Measurements from ENCODE around the gene TLE2. TPM values are rescaled to one million over a fixed set of nuclear protein-coding genes. Genes with fewer than 3 reads are reported as not detected.

The TLE2 gene
- total RNA-seq, 2 donors from 2014 or later, result 46.7 to 154 TPM

DNA sequence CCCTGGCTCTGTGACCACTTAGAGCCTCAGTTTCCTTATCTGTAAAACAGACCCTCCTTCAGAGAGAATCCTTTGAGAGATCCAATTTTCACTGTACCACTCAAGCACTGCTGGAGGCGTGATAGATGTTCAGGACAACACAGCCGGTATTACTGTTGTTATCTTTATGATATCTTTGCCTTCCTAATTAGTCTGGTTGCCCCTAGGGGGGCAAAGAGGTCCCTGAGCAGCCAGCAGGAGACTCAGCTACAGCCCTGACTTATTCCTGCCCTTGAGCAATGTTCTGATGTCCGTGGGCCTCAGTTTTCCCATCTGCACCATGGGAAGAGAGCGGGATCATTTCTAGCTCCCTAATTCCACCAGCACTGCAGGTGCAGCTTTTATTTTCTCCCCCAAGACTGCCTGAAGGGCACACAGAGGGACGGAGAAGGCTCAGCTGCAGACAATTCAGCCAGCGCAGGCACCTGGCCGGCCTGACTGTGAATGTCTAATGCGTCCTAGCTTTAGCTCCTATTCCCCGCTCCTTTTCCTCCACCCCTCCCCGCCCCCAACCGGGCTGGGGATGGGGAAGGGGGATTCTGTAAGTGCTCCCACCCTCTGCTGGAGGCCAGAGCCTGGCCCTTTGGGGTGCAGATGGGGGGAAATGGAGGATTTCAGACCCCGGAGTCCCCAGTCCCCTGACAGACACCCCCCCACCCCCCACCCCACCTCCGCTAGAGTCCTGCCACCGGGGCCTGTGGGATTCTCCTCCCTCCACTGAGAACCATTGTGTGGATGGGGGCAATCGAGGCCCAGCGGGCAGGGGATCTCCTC is 17.0 kb upstream of the TLE2 start:
- Histone ChIP-seq H3K4me1 (ENCODE audit: control insufficient read depth in 1 of 2, low read depth in 2 of 2) (peaks cover 4 to 12% of the 10 kb centered on the region in 2 donors), H3K27me3 (replicated peaks; ENCODE audit: insufficient read depth) (no peaks in the 10 kb centered on the region), H3K9me3 (no peaks in the 10 kb centered on the region), H3K4me3 (no peak overlapping the region), H3K27ac (no peak overlapping the region), H3K36me3 (no peaks in the 10 kb centered on the region)
- ATAC-seq (ENCODE audit: insufficient number of reproducible peaks, low FRiP score, low read depth) (no peak), DNase-seq (ENCODE audit: low spot score) (no peak)
- TF ChIP-seq, protein P1, sequence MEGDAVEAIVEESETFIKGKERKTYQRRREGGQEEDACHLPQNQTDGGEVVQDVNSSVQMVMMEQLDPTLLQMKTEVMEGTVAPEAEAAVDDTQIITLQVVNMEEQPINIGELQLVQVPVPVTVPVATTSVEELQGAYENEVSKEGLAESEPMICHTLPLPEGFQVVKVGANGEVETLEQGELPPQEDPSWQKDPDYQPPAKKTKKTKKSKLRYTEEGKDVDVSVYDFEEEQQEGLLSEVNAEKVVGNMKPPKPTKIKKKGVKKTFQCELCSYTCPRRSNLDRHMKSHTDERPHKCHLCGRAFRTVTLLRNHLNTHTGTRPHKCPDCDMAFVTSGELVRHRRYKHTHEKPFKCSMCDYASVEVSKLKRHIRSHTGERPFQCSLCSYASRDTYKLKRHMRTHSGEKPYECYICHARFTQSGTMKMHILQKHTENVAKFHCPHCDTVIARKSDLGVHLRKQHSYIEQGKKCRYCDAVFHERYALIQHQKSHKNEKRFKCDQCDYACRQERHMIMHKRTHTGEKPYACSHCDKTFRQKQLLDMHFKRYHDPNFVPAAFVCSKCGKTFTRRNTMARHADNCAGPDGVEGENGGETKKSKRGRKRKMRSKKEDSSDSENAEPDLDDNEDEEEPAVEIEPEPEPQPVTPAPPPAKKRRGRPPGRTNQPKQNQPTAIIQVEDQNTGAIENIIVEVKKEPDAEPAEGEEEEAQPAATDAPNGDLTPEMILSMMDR (IDR thresholded peaks at IDR 0.05), result no peak

DNA sequence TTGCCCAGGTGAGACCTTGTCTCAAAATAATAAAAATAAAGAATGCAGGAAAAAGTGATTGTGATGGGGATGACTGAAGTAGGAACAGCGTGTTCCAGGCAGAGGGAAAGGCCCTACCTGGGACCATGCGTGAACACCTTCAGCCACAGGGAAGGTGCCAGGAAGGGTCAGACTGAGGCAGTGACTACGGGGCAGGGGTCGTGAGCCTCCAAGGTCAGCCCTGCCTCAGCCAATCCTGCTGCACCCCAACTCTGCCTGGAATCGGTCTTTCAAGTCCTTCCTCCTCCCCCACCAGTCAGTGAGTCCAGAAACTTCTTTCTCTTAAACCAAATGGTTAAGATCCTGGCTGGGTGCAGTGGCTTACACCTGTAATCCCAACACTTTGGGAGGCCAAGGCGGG is 16.1 kb upstream of the TLE2 start:
- Histone ChIP-seq H3K27ac (no peak overlapping the region), H3K36me3 (no peaks in the 10 kb centered on the region), H3K27me3 (replicated peaks; ENCODE audit: insufficient read depth) (no peaks in the 10 kb centered on the region), H3K4me3 (no peak overlapping the region), H3K9me3 (no peaks in the 10 kb centered on the region), H3K4me1 (ENCODE audit: control insufficient read depth in 1 of 2, low read depth in 2 of 2) (peaks cover 4 to 12% of the 10 kb centered on the region in 2 donors)
- TF ChIP-seq, protein P1 (IDR thresholded peaks at IDR 0.05), result no peak
- DNase-seq (ENCODE audit: low spot score) (no peak), ATAC-seq (ENCODE audit: insufficient number of reproducible peaks, low FRiP score, low read depth) (no peak)

DNA sequence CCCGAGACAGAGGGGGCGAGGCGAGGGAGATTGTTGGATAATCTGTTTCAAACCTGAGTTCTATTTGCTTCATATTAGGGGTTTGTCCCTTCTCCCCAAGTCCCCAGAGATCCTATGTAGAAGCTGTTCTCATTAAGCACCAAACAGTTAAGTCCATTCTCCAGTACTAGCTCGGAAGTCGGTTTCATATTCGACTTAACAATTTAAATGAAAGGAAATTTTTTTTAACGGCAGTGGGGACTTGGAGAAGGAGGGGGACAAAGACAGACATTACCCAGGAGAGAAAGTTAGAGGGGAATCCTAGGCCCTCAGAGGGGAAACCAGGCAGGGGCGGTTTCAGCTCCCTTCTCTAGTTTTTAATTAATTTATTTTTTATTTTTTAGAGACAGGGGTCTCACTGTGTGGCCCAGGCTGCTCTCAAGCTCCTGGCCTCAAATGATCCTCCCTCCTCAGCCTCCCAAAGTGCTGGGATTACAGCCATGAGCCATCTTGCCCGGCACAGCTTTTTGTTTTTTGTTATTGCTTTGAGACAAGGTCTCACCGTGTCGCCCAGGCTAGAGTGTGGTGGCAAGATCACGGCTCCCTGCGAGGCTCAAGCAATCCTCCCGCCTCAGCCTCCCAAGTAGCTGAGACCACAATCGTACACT is 13.7 kb upstream of the TLE2 start:
- H3K36me3 ChIP-seq, result no peaks in the 10 kb centered on the region
- TF ChIP-seq, protein P1 (IDR thresholded peaks at IDR 0.05), result no peak
- H3K4me1 ChIP-seq (ENCODE audit: control insufficient read depth in 1 of 2, low read depth in 2 of 2), result peaks cover 0 to 6% of the 10 kb centered on the region in 2 donors
- no peak for ATAC-seq (ENCODE audit: insufficient number of reproducible peaks, low FRiP score, low read depth)
- no peak overlapping the region for H3K4me3 ChIP-seq
- no peaks in the 10 kb centered on the region for H3K27me3 ChIP-seq (replicated peaks; ENCODE audit: insufficient read depth)
- H3K9me3 ChIP-seq, result no peaks in the 10 kb centered on the region
- no peak for DNase-seq (ENCODE audit: low spot score)
- H3K27ac ChIP-seq, result no peak overlapping the region

DNA sequence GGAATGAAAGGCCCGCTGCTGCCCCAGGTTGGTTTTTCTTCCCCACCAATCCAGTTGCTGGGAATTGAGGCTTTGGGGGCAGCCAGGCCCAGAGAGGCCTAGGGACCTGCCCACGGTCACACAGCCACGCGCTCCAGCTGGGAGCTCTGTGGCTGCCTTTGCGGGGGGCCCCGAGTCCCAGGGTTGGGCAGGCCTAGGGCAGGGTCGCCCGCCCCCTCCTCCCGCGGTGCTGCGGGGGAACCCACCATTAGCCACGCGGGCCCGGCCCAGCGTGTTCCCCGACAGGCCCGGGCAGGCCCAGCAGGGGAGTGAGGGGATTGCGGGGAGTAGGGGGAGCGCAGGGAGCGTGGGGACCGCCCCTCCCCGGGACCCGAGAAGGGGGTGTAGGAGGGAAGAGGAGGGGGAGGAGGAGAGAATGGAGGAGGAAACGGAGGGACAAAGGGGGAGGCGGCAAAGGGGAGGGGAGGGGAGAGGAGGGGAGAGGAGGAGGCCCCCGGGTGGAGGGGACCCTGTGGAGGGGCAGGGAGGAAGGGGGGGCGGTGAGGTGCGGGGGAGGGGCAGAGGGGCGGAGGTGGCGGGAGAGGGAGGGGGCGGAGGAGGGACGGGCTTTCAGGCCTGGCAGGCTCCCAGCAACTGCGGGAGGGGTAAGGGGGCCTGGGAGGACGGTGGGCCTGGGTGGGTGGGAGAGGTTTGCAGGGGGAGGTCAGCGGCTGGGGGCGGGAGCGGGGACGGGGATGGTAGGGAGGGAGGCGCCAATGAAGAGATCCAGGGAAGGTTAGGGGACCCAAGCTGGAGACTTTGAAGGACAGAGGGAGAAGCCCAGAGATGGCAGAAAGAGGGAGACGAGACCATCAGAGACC is 12.9 kb upstream of the TLE2 start:
- Histone ChIP-seq H3K9me3 (no peaks in the 10 kb centered on the region), H3K4me3 (no peak overlapping the region), H3K27me3 (replicated peaks; ENCODE audit: insufficient read depth) (no peaks in the 10 kb centered on the region), H3K36me3 (no peaks in the 10 kb centered on the region), H3K4me1 (ENCODE audit: control insufficient read depth in 1 of 2, low read depth in 2 of 2) (no peaks in the 10 kb centered on the region), H3K27ac (no peak overlapping the region)
- TF ChIP-seq, protein P1 (IDR thresholded peaks at IDR 0.05), result no peak
- ATAC-seq (ENCODE audit: insufficient number of reproducible peaks, low FRiP score, low read depth) (no peak), DNase-seq (ENCODE audit: low spot score) (no peak)

DNA sequence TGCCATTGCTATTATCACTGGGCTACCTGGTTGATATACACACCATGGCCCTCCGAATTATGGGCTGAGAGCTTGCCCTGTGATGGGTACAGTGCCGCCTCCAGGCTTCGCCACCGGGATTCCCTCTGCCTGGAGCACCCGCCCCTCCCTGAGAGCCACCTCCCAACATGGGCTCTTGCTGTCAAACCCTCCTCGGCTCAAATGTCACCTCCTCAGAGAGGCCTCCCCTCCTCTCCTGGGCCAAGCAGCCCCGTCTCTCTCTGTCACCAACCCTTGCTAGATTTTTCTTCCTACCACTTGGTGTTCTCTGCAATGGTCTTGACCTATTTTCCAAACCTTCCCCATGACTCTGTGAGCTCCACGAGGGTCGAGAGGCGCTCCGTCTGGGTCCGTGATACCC is 12.2 kb upstream of the TLE2 start:
- TF ChIP-seq, protein P1 (IDR thresholded peaks at IDR 0.05), result no peak
- DNase-seq (ENCODE audit: low spot score) (no peak), ATAC-seq (ENCODE audit: insufficient number of reproducible peaks, low FRiP score, low read depth) (no peak)
- no peaks in the 10 kb centered on the region for H3K9me3 ChIP-seq
- H3K27me3 ChIP-seq (replicated peaks; ENCODE audit: insufficient read depth), result no peaks in the 10 kb centered on the region
- peaks cover 0 to 5% of the 10 kb centered on the region in 2 donors for H3K4me1 ChIP-seq (ENCODE audit: control insufficient read depth in 1 of 2, low read depth in 2 of 2)
- no peak overlapping the region for H3K27ac ChIP-seq
- no peaks in the 10 kb centered on the region for H3K36me3 ChIP-seq
- no peak overlapping the region for H3K4me3 ChIP-seq
